GM21360 (cell line): ENCODE data around the gene SNAP23.

Source experiments
- ATAC-seq: cut with Tn5 transposase; IDR thresholded peaks from one replicate; pipeline ENCODE4 v1.9.1; 2021; ENCODE audit warnings: mild to moderate bottlenecking, moderate library complexity; ENCODE audit not compliant: unreplicated experiment

The SNAP23 gene

GRCh38 chr15:42494998-42495360 is 455 bp upstream of the SNAP23 start:
- no peak for ATAC-seq

- ATAC-seq = no peak
Observed at GRCh38 chr15:42498212-42499068, 3.0 kb downstream of the SNAP23 start.

DNA sequence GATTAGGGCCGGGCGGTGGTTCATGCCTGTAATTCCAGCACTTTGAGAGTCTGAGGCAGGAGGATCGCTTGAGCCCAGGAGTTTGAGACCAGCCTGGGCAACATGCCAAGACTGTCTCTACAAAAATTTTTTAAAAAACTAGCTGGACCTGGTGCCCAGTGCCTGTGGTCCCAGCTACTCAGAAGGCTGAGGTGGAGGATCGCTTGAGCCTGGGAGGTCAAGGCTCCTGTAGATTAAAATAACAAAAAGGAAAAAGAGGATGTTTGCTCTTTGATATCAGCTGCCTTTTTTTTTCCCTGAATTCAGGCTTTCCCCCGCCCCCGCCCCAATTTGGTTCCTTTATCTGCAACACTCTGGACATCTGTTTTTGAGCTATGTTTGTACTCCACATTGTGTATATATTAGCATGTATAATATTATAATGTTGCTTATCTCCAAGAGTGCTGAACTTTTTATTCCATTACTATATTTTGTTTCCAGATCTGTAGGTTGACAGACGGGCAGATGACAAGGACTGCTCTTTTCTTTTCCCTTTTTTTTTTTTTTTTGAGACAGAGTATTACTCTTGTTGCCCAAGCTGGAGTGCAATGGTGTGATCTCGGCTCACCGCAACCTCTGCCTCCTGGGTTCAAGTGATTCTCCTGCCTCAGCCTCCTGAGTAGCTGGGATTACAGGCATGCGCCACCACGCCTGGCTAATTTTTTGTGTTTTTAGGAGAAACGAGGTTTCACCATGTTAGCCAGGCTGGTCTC is 4.6 kb downstream of the SNAP23 start:
- no peak for ATAC-seq

- ATAC-seq = no peak
Observed at GRCh38 chr15:42502477-42502876, 7.0 kb downstream of the SNAP23 start.

DNA sequence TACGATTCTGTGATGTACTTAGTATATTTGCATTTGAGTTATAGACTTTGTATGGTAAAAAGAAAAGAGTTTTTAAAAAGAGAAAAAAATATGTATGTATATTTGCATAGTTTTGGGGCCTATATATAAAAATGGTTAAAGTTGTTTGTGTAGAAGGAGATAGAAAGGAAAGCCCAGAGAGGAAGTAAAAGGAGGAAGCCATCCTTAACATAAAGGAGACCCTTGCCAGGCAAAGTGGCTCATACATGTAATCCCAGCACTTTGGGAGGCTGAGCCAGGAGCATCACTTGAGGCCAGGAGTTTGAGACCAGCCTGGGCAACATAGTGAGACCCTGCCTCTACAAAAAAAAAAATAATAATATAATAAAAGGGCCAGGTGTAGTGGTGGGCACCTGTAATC is 8.4 kb downstream of the SNAP23 start:
- no peak for ATAC-seq

- peak; percentile 13 for ATAC-seq
Observed at GRCh38 chr15:42504631-42505030, 9.2 kb downstream of the SNAP23 start.

GRCh38 chr15:42507514-42507913 is 12.1 kb downstream of the SNAP23 start:
- no peak for ATAC-seq

GRCh38 chr15:42508263-42508690 is 12.8 kb downstream of the SNAP23 start:
- no peak for ATAC-seq

- no peak for ATAC-seq
Observed at GRCh38 chr15:42510258-42511006, 15.0 kb downstream of the SNAP23 start.

GRCh38 chr15:42511007-42511391 is 15.6 kb downstream of the SNAP23 start:
- ATAC-seq = no peak

GRCh38 chr15:42523331-42523730 is 27.9 kb downstream of the SNAP23 start:
- no peak for ATAC-seq

- no peak for ATAC-seq
Observed at GRCh38 chr15:42528970-42529369, 33.5 kb downstream of the SNAP23 start.

GRCh38 chr15:42533246-42533645 is 37.8 kb downstream of the SNAP23 start:
- no peak for ATAC-seq

- ATAC-seq = no peak
Observed at GRCh38 chr15:42544853-42545629, 49.6 kb downstream of the SNAP23 start.

- peak; percentile 5 for ATAC-seq
Observed at GRCh38 chr15:42547918-42548248, 52.4 kb downstream of the SNAP23 start.

DNA sequence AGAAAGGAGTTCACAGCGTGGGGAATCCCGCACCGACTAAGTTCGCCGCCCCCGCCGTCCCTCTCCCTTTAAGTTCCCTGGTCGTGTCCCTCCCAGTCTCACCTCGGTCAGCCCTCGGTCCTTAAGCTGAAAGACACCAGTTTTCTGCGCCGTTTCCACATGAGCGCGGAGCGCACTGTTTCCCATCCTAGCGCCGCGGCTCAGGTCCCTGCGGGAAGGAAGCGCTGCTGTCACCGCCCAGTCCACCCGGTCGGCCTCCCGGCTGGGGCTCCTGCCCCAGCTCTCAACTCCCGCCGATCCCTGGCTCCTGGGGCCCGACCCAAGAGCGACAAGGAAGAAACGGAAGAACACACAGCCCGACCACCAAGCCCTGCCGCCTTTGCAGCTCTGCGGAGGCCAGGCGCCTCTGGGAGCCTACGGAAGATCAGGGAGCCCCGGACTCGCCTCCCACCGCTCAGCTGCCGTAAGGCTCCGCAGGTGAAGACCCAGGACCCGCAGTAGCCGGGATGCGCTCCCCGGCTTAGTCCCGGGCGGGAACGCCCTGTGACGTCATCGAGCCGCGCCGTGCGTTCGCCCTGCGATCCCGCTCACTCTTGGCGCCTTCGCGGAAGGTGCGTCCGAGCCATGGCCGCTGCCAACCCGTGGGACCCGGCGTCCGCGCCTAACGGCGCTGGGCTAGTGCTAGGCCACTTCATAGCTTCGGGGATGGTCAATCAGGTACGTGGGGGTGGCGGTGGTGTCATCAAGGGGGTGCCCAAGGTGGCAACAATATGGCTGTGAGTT is 53.0 kb downstream of the SNAP23 start, which contains the start of the genes HAUS2 and LRRC57:
HAUS2 (plus strand) TSS at position 590 of the 783 bp plus-strand sequence; CDS start at position 625, 35 bp downstream.
LRRC57 (minus strand) TSS at position 545 of the 783 bp plus-strand sequence; CDS start at position 186, 359 bp downstream.
- peak; percentile 81 for ATAC-seq

- peak; percentile 20 for ATAC-seq
Observed at GRCh38 chr15:42549032-42549491, 53.6 kb downstream of the SNAP23 start.

DNA sequence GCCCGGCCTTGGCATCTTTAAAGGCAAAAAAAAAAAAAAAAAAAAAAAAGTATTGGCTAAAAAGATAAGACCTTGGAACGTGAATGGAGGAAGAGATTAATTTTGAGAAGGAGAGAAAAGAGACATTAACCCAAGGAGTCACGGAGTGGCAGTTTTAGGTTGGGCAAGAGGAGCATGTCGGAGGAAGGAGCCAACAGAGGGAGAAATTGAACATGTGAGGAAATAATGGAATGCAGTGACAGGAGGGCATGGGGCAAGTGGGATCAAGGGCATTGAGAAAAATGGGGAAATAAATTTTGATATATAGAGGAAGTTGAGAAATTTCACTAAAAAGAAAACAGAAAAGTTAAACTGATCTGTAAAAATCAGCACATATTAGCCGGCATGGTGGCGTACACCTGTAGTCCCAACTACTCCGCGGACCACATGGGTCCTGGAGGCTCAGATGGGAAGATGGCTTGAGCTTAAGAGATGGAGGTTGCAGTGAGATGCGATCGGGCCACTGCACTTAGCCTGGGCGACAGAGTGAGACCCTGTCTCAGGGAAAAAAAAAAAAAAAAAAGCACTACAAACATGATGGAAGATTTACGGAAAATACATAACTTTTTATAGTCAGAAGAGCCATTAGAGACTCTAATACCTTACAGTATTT is 54.4 kb downstream of the SNAP23 start:
- no peak for ATAC-seq

GRCh38 chr15:42553554-42553953 is 58.1 kb downstream of the SNAP23 start:
- no peak for ATAC-seq
